OCI-LY3 (cell line): ENCODE results near the gene EZH2.
A peak's percentile ranks its signal among the peaks of the same experiment; 100 is the strongest.

ENCODE experiments used
- H2AFZ ChIP-seq: fragments of 200-600, 300-600 bp; shearing (Covaris generic); 2 replicates; pipeline ENCODE4 v1.6.0; 2014; ENCODE audit warnings: antibody characterized with exemption, low read depth, low read length
- H3K27ac ChIP-seq: fragments of 200-600, 300-600 bp; sonication (generic); 2 replicates; pipeline ENCODE4 v1.5.1; 2014; ENCODE audit warnings: mild to moderate bottlenecking, low read length, moderate library complexity, mixed read lengths
- H3K27me3 ChIP-seq: fragments of 200-600, 300-600 bp; sonication (generic); 2 replicates; pipeline ENCODE4 v1.6.1; 2014; ENCODE audit warnings: low read depth, low read length, mixed read lengths
- H3K36me3 ChIP-seq: fragments of 200-600, 300-600 bp; sonication (generic); replicated peaks from 2 replicates; pipeline ENCODE3; 2014; ENCODE audit warnings: low read depth, low read length, mixed read lengths
- H3K4me1 ChIP-seq: fragments of 300-600, 200-600 bp; sonication (generic); 2 replicates; pipeline ENCODE4 v1.6.1; 2014; ENCODE audit warnings: low read length, mixed read lengths
- H3K4me2 ChIP-seq: fragments of 200-600, 300-600 bp; sonication (generic); 2 replicates; pipeline ENCODE4 v1.6.1; 2014; ENCODE audit warnings: low read length, mixed read lengths
- H3K4me3 ChIP-seq: fragments of 300-600, 200-600 bp; sonication (generic); 2 replicates; pipeline ENCODE4 v1.5.1; 2014; ENCODE audit warnings: antibody characterized with exemption, mild to moderate bottlenecking, low read length, moderate library complexity
- H3K79me2 ChIP-seq: fragments of 300-600, 200-600 bp; shearing (Covaris generic); 2 replicates; pipeline ENCODE4 v1.6.1; 2014; ENCODE audit warnings: mild to moderate bottlenecking, low read length, mixed read lengths
- H3K9ac ChIP-seq: fragments of 300-600, 200-600 bp; shearing (Covaris generic); 2 replicates; pipeline ENCODE4 v1.6.0; 2014; ENCODE audit warnings: mild to moderate bottlenecking, low read length, moderate library complexity
- H3K9me3 ChIP-seq: fragments of 200-600, 300-600 bp; shearing (Covaris generic); 2 replicates; pipeline ENCODE4 v1.6.1; 2014; ENCODE audit warnings: low read length, mixed read lengths; ENCODE audit not compliant: insufficient read depth
- H4K20me1 ChIP-seq: fragments of 200-600, 300-600 bp; sonication (generic); 2 replicates; pipeline ENCODE4 v1.6.1; 2016; ENCODE audit warnings: low read length, mixed read lengths; ENCODE audit not compliant: insufficient read depth
- CTCF ChIP-seq: fragments of 200-600, 300-600 bp; sonication (generic); IDR thresholded peaks from 2 replicates; pipeline ENCODE4 v1.5.1; 2014; ENCODE audit warnings: antibody characterized with exemption, low read length, low read depth
- EZH2phosphoT487 ChIP-seq: fragments of 200-600 bp; shearing (Covaris generic); IDR thresholded peaks from 2 replicates; pipeline ENCODE4 v1.6.1; 2018; ENCODE audit warnings: antibody characterized with exemption, mixed run types, low read depth

The EZH2 gene

GRCh38 chr7:148903504-148903903, 19.4 kb upstream of the EZH2 start:
- Histone ChIP-seq H3K9me3 (0 out of 2 replicates have a peak, but pooled peaks cover 4% of the 10 kb centered on the region), H3K79me2 (no peaks in the 10 kb centered on the region), H4K20me1 (no peaks in the 10 kb centered on the region), H3K9ac (no peak overlapping the region), H3K27ac (peak overlapping the region; percentile 1; the same call in 1 of the 2 replicates), H3K27me3 (no peaks in the 10 kb centered on the region), H3K36me3 (no peaks in the 10 kb centered on the region), H3K4me1 (peaks cover 33% of the 10 kb centered on the region), H3K4me3 (no peak overlapping the region), H2AFZ (no peak overlapping the region), H3K4me2 (peak overlapping the region; percentile 30)
- TF ChIP-seq CTCF (no peak), EZH2phosphoT487 (no peak)

GRCh38 chr7:148901178-148901577, 17.1 kb upstream of the EZH2 start:
- no peaks in the 10 kb centered on the region for H3K27me3 ChIP-seq
- H3K27ac ChIP-seq = no peak overlapping the region
- H2AFZ ChIP-seq = no peak overlapping the region

GRCh38 chr7:148898845-148899484, 14.9 kb upstream of the EZH2 start:
- Histone ChIP-seq H3K27ac (no peak overlapping the region), H3K36me3 (no peaks in the 10 kb centered on the region), H3K4me1 (peaks cover 14% of the 10 kb centered on the region), H3K4me3 (no peak overlapping the region), H3K27me3 (no peaks in the 10 kb centered on the region), H3K9me3 (0 out of 2 replicates have a peak, but pooled peaks cover 4% of the 10 kb centered on the region), H3K4me2 (no peak overlapping the region), H3K79me2 (no peaks in the 10 kb centered on the region), H3K9ac (no peak overlapping the region), H2AFZ (no peak overlapping the region), H4K20me1 (no peaks in the 10 kb centered on the region)
- TF ChIP-seq EZH2phosphoT487 (no peak), CTCF (no peak)

More at GRCh38 chr7:148901178-148901577, 17.1 kb upstream of the EZH2 start:
- no peaks in the 10 kb centered on the region for H3K79me2 ChIP-seq
- no peak overlapping the region for H3K9ac ChIP-seq
- H3K4me2 ChIP-seq = no peak overlapping the region
- H3K4me3 ChIP-seq = no peak overlapping the region
- peaks cover 29% of the 10 kb centered on the region for H3K4me1 ChIP-seq
- H4K20me1 ChIP-seq = no peaks in the 10 kb centered on the region
- 0 out of 2 replicates have a peak, but pooled peaks cover 4% of the 10 kb centered on the region for H3K9me3 ChIP-seq
- TF ChIP-seq EZH2phosphoT487 (no peak), CTCF (no peak)
- H3K36me3 ChIP-seq = no peaks in the 10 kb centered on the region

GRCh38 chr7:148894591-148894990, 10.5 kb upstream of the EZH2 start:
- no peaks in the 10 kb centered on the region for H3K9me3 ChIP-seq
- no peak overlapping the region for H2AFZ ChIP-seq
- H3K4me1 ChIP-seq = no peaks in the 10 kb centered on the region
- H3K9ac ChIP-seq = no peak overlapping the region
- no peaks in the 10 kb centered on the region for H3K27me3 ChIP-seq
- peaks cover 3% of the 10 kb centered on the region for H3K36me3 ChIP-seq
- TF ChIP-seq CTCF (no peak), EZH2phosphoT487 (no peak)
- no peak overlapping the region for H3K4me3 ChIP-seq
- no peak overlapping the region for H3K4me2 ChIP-seq
- H3K27ac ChIP-seq = no peak overlapping the region
- H4K20me1 ChIP-seq = no peaks in the 10 kb centered on the region
- H3K79me2 ChIP-seq = no peaks in the 10 kb centered on the region
